GM13976 (cell line): ENCODE measurements around the gene CADM1.

ENCODE experiments used
- DNase-seq: peaks from one replicate; pipeline ENCODE4 v3.0.0; 2012; ENCODE audit warnings: low spot score
- in situ Hi-C: fragments of 300-500 bp; cut with MboI; formaldehyde crosslinking; loops from one replicate; pipeline ENCODE4 v1.12.0; 2022; ENCODE audit warnings: low sequenced_read_pairs, mixed read lengths, inconsistent platforms; ENCODE audit not compliant: unreplicated experiment
- TF ChIP-seq, protein P1 (sequence below): IDR thresholded peaks from 2 replicates; pipeline ENCODE4 v1.5.1; 2012; ENCODE audit warnings: borderline replicate concordance, mild to moderate bottlenecking; ENCODE audit not compliant: insufficient read depth; ENCODE audit errors: extremely low read depth, missing control alignments, control extremely low read depth

Gene CADM1

GRCh38 chr11:115383431-115383830 is 120.8 kb downstream of the CADM1 start:
- DNase-seq: no peak
- TF ChIP-seq, protein P1, sequence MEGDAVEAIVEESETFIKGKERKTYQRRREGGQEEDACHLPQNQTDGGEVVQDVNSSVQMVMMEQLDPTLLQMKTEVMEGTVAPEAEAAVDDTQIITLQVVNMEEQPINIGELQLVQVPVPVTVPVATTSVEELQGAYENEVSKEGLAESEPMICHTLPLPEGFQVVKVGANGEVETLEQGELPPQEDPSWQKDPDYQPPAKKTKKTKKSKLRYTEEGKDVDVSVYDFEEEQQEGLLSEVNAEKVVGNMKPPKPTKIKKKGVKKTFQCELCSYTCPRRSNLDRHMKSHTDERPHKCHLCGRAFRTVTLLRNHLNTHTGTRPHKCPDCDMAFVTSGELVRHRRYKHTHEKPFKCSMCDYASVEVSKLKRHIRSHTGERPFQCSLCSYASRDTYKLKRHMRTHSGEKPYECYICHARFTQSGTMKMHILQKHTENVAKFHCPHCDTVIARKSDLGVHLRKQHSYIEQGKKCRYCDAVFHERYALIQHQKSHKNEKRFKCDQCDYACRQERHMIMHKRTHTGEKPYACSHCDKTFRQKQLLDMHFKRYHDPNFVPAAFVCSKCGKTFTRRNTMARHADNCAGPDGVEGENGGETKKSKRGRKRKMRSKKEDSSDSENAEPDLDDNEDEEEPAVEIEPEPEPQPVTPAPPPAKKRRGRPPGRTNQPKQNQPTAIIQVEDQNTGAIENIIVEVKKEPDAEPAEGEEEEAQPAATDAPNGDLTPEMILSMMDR: no peak
- in situ Hi-C loops: no loop called here

DNA sequence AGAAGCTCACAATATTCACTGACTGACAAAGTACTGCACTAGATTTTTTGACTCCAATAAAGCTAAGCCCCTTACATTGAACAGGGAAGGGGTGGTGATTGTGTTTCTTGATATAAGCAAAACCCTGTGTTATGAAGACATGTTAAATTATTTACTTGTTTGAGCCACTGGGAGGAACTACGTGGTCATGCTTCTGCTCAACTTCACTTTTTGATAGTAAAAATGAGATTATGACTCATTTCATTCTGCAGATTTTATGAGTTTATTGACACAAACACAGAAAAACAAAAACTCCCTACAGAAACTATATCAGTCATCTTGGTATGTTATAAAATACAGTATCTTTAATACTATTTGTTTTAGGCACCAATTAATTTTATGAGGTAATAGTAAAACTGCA is 124.7 kb downstream of the CADM1 start:
- in situ Hi-C loops: no loop called here
- TF ChIP-seq, protein P1: no peak
- DNase-seq: peak; percentile 6

GRCh38 chr11:115378557-115378956 is 125.7 kb downstream of the CADM1 start:
- in situ Hi-C loops: no loop called here
- no peak for DNase-seq

DNA sequence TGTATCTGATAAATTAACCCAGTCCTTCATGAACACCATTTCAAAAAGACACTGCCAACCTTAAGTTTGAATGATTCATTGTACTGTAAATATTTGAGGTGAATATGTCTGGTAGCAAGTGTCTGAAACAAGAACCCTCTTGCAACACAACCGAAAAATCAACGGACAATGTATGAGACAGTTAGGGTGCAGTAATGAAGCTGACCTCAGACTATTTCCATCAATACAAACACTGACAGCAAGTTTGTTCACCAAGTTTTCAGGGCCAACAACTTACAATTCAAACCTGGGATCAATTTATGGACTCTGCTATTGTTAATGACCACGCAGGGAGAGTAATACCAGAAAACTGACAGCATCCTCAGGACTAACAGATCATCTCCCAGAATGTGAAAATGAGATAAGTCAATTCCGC is 126.3 kb downstream of the CADM1 start:
- no peak for DNase-seq
- in situ Hi-C loops: no loop called here
- TF ChIP-seq, protein P1: no peak

More at GRCh38 chr11:115378557-115378956, 125.7 kb downstream of the CADM1 start:
- TF ChIP-seq, protein P1: no peak

GRCh38 chr11:115368616-115369015 is 135.6 kb downstream of the CADM1 start:
- in situ Hi-C loops: no loop called here
- TF ChIP-seq, protein P1: no peak
- no peak for DNase-seq

GRCh38 chr11:115366826-115367225 is 137.4 kb downstream of the CADM1 start:
- DNase-seq: no peak

More at GRCh38 chr11:115366826-115367225, 137.4 kb downstream of the CADM1 start:
- TF ChIP-seq, protein P1: no peak
- in situ Hi-C loops: no loop called here
